Activated B cell treated with CpG ODN at 0.5 μM for 24 hours (primary cell): Measurements from ENCODE around the gene VEGFC. TPM values are rescaled to one million over a fixed set of nuclear protein-coding genes. Genes with fewer than 3 reads are reported as not detected.

Source experiments
- ATAC-seq: fragments of 200-7000 bp; cut with Tn5 transposase; one replicate; pipeline ENCODE4 v1.10.0; 2021; ENCODE audit warnings: low read depth, mild to moderate bottlenecking, moderate library complexity
- CTCF ChIA-PET: fragments of 350-600 bp; sonication (Branson Sonifier 250); formaldehyde crosslinking; loops from one replicate; lab custom pipeline; 2021; ENCODE audit warnings: antibody characterized with exemption; lab: Charles Lee
- POLR2A ChIA-PET: fragments of 350-600 bp; sonication (Branson Sonifier 250); formaldehyde crosslinking; loops from one replicate; lab custom pipeline; 2021; ENCODE audit warnings: antibody characterized with exemption; lab: Charles Lee
- DNase-seq: peaks from one replicate; pipeline ENCODE4 v3.0.0; 2022
- H3K27ac Mint-ChIP-seq: one replicate; pipeline ENCODE4 v1.8.0; 2020; ENCODE audit warnings: mixed read lengths
- H3K27me3 Mint-ChIP-seq: one replicate; pipeline ENCODE4 v1.8.0; 2021; ENCODE audit warnings: mixed read lengths
- H3K36me3 Mint-ChIP-seq: one replicate; pipeline ENCODE4 v1.8.0; 2021; ENCODE audit warnings: low read depth, mixed read lengths
- H3K4me1 Mint-ChIP-seq: one replicate; pipeline ENCODE4 v1.8.0; 2021; ENCODE audit warnings: mixed read lengths
- H3K4me3 Mint-ChIP-seq: one replicate; pipeline ENCODE4 v1.8.0; 2020; ENCODE audit warnings: mild to moderate bottlenecking, mixed read lengths
- H3K9me3 Mint-ChIP-seq: one replicate; pipeline ENCODE4 v1.8.0; 2020; ENCODE audit warnings: mixed read lengths
- intact Hi-C: fragments of 100-400 bp; cut with micrococcal nuclease; formaldehyde crosslinking; loops from one replicate; pipeline ENCODE4 v1.15.1; 2024
- total RNA-seq: library from RNA; stranded (reverse); gene quantifications from 2 replicates; pipeline ENCODE4 v1.2.3, GENCODE V29; 2022
- TF ChIP-seq, protein P1 (sequence below): fragments of 200-600 bp; IDR thresholded peaks from one replicate; pipeline ENCODE4 v1.8.0; 2022; ENCODE audit warnings: antibody characterized with exemption, mild to moderate bottlenecking

Gene VEGFC
- total RNA-seq, 1 donor from 2014 or later: not detected

DNA sequence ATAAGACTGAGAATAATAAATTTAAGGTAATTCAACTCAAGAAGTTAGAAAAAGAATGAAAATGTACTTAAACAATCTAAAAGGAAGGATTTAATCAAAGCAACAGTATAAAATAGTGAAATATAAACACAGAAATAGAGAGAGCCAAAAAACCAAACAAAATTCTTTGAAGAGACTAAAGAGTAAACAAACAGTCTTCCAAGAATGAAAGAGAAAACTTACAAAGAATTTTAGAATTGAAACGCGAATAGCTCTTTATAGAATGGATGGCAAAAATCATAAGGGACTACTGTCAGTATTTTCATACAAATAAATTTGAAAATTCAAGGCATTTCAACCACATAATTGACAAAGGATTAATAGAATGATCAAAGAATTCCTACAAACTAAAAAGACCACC lies 41.7 kb downstream of the VEGFC start:
- ChIA-PET CTCF (no interaction called here), POLR2A (no interaction called here)
- no peak for DNase-seq
- intact Hi-C loops: no loop called here
- no peaks in the 10 kb centered on the region for H3K36me3 Mint-ChIP-seq
- H3K27me3 Mint-ChIP-seq: no peaks in the 10 kb centered on the region
- H3K9me3 Mint-ChIP-seq: no peaks in the 10 kb centered on the region
- no peak for ATAC-seq
- no peaks in the 10 kb centered on the region for H3K4me1 Mint-ChIP-seq
- TF ChIP-seq, protein P1, sequence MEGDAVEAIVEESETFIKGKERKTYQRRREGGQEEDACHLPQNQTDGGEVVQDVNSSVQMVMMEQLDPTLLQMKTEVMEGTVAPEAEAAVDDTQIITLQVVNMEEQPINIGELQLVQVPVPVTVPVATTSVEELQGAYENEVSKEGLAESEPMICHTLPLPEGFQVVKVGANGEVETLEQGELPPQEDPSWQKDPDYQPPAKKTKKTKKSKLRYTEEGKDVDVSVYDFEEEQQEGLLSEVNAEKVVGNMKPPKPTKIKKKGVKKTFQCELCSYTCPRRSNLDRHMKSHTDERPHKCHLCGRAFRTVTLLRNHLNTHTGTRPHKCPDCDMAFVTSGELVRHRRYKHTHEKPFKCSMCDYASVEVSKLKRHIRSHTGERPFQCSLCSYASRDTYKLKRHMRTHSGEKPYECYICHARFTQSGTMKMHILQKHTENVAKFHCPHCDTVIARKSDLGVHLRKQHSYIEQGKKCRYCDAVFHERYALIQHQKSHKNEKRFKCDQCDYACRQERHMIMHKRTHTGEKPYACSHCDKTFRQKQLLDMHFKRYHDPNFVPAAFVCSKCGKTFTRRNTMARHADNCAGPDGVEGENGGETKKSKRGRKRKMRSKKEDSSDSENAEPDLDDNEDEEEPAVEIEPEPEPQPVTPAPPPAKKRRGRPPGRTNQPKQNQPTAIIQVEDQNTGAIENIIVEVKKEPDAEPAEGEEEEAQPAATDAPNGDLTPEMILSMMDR: no peak
- no peak overlapping the region for H3K4me3 Mint-ChIP-seq
- no peak overlapping the region for H3K27ac Mint-ChIP-seq

DNA sequence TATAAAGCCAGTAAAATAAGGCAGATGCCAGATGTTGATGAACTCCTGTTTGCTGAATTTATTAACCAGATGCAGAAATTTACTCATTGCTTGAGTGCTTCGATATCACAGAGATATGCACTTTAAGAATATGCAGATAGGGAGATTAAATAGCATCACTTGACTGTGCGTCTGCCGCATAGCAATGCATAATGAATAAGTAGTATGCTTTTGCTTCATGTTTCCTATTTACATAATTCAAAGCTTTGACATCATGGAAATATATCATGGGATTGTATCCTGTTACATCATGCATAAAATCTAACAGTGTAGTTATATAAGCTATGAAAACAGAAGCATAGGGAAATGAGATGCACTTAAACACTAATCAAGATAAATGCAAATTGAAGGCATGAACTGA lies 45.9 kb downstream of the VEGFC start:
- ATAC-seq: no peak
- no peaks in the 10 kb centered on the region for H3K9me3 Mint-ChIP-seq
- H3K4me1 Mint-ChIP-seq: no peaks in the 10 kb centered on the region
- H3K4me3 Mint-ChIP-seq: no peak overlapping the region
- ChIA-PET POLR2A (no interaction called here), CTCF (no interaction called here)
- H3K27ac Mint-ChIP-seq: no peak overlapping the region
- TF ChIP-seq, protein P1: no peak
- H3K36me3 Mint-ChIP-seq: no peaks in the 10 kb centered on the region
- H3K27me3 Mint-ChIP-seq: no peaks in the 10 kb centered on the region
- DNase-seq: no peak
- intact Hi-C loops: no loop called here

DNA sequence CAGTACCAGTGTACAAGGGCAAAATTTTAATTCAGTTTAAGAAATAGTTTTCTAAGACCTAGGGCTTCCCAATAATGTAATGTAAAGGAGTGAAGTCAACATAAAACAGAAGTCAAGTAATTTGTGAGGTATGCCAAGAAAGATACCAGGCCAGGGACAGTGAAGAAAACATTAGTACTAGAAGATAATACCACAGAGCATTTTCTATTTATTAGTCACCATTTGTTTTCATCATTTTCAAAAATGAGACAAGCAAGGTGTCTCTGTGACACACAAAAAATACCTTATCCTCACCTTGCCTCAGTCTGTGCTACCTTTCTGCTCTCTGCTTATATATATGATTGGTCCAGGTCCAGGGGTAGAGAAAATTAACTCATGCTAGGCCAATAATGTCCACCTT lies 46.8 kb downstream of the VEGFC start:
- Mint-ChIP-seq H3K27me3 (no peaks in the 10 kb centered on the region), H3K36me3 (no peaks in the 10 kb centered on the region), H3K4me3 (no peak overlapping the region), H3K9me3 (no peaks in the 10 kb centered on the region), H3K4me1 (no peaks in the 10 kb centered on the region), H3K27ac (no peak overlapping the region)
- intact Hi-C loops: no loop called here
- CTCF ChIA-PET: no interaction called here
- ATAC-seq (no peak), DNase-seq (no peak)
- POLR2A ChIA-PET: no interaction called here
- TF ChIP-seq, protein P1: no peak

DNA sequence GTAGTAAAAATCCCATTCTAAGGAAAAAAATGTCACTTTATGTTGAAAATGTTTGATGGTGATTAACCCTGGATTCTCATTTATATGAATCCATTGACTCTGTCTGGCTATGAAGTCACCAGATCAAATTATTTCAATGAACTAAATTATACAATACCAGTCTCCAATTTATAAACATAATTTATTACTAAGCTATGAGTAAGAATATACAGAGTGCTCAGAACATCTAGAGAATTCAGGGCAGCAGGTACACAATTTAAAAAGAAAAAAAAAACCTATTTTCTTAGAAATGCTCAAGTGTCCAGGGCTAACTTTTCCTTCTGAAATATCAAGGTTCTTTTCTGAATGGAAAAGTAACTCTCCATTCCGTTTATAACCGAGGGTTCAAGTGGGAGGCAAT lies 48.6 kb downstream of the VEGFC start:
- H3K9me3 Mint-ChIP-seq: no peaks in the 10 kb centered on the region
- ChIA-PET POLR2A (no interaction called here), CTCF (no interaction called here)
- no peak for DNase-seq
- H3K4me3 Mint-ChIP-seq: no peak overlapping the region
- no peak for ATAC-seq
- H3K27ac Mint-ChIP-seq: no peak overlapping the region
- intact Hi-C loops: no loop called here
- TF ChIP-seq, protein P1: no peak
- H3K36me3 Mint-ChIP-seq: no peaks in the 10 kb centered on the region
- H3K27me3 Mint-ChIP-seq: no peaks in the 10 kb centered on the region
- H3K4me1 Mint-ChIP-seq: no peaks in the 10 kb centered on the region

DNA sequence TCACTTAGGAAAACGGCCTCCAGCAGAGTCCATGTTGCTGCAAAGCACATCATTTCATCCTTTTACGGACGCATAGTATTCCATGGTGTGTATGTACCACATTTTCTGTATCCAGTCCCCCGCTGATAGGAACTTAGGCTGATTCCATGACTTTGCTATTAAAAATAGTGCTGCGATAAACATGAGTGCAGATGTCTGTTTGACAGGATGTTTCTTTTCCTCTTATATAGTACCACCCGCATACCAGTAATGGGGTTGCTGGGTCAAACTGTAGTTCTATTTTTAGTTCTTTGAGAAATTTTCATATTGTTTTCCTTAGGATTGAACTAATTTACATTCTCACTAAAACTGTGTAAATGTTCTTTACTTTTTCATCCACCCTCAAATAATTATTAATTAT lies 50.5 kb downstream of the VEGFC start:
- no peak for ATAC-seq
- Mint-ChIP-seq H3K4me1 (no peaks in the 10 kb centered on the region), H3K9me3 (no peaks in the 10 kb centered on the region), H3K27ac (no peak overlapping the region), H3K4me3 (no peak overlapping the region), H3K36me3 (no peaks in the 10 kb centered on the region), H3K27me3 (no peaks in the 10 kb centered on the region)
- POLR2A ChIA-PET: no interaction called here
- intact Hi-C loops: no loop called here
- CTCF ChIA-PET: no interaction called here
- no peak for DNase-seq
- TF ChIP-seq, protein P1: no peak
